GM12892 (cell line): ENCODE results near the gene SIRT7.

ENCODE experiments used
- DNase-seq: peaks from one replicate; pipeline ENCODE4 v3.0.0; 2011; ENCODE audit not compliant: insufficient read length
- FAIRE-seq: peaks from 2 replicates; lab custom pipeline; 2011; peaks lifted over from hg19 to GRCh38; lab: Jason Lieb, UNC
- POLR2A ChIP-seq: IDR thresholded peaks from 2 replicates; pipeline ENCODE4 v1.6.1; 2011; ENCODE audit warnings: low read depth, low read length, control low read depth
- POLR2AphosphoS5 ChIP-seq: IDR thresholded peaks from 2 replicates; pipeline ENCODE4 v1.6.1; 2011; ENCODE audit warnings: low read depth, low read length, control low read depth
- TAF1 ChIP-seq: IDR thresholded peaks from 2 replicates; pipeline ENCODE4 v1.6.1; 2011; ENCODE audit warnings: low read depth, mild to moderate bottlenecking, control low read depth, low read length, borderline replicate concordance

SIRT7 gene

GRCh38 chr17:81910840-81911276 lies 7.1 kb downstream of the SIRT7 start:
- no peak for DNase-seq
- TF ChIP-seq POLR2A, result no peak
- no peak for TF ChIP-seq TAF1
- no peak for TF ChIP-seq POLR2AphosphoS5
- FAIRE-seq, result no peak

- DNase-seq (no peak), FAIRE-seq (no peak)
- TF ChIP-seq POLR2AphosphoS5, result no peak
- no peak for TF ChIP-seq POLR2A
- no peak for TF ChIP-seq TAF1
Measured at GRCh38 chr17:81909966-81910839, 7.8 kb downstream of the SIRT7 start.

GRCh38 chr17:81909231-81909630 lies 8.7 kb downstream of the SIRT7 start:
- DNase-seq (no peak), FAIRE-seq (no peak)
- TF ChIP-seq POLR2AphosphoS5 (no peak), POLR2A (no peak), TAF1 (no peak)

GRCh38 chr17:81908793-81909192 lies 9.2 kb downstream of the SIRT7 start:
- TF ChIP-seq POLR2A (no peak), POLR2AphosphoS5 (no peak), TAF1 (no peak)
- FAIRE-seq (no peak), DNase-seq (no peak)

- TF ChIP-seq POLR2AphosphoS5 (no peak), TAF1 (no peak), POLR2A (no peak)
- FAIRE-seq, result no peak
- no peak for DNase-seq
Measured at GRCh38 chr17:81907219-81908145, 10.5 kb downstream of the SIRT7 start.

GRCh38 chr17:81906476-81907218 lies 11.3 kb downstream of the SIRT7 start:
- no peak for FAIRE-seq
- TF ChIP-seq TAF1 (no peak), POLR2A (no peak), POLR2AphosphoS5 (no peak)
- DNase-seq, result no peak

GRCh38 chr17:81905993-81906392 lies 12.0 kb downstream of the SIRT7 start:
- FAIRE-seq (no peak), DNase-seq (no peak)
- TF ChIP-seq POLR2A (no peak), POLR2AphosphoS5 (no peak), TAF1 (no peak)

- TF ChIP-seq POLR2AphosphoS5, result no peak
- DNase-seq (no peak), FAIRE-seq (no peak)
Measured at GRCh38 chr17:81905424-81905875, 12.5 kb downstream of the SIRT7 start.

- no peak for TF ChIP-seq POLR2AphosphoS5
- FAIRE-seq, result no peak
- no peak for DNase-seq
Measured at GRCh38 chr17:81904600-81905423, 13.2 kb downstream of the SIRT7 start.

- no peak for FAIRE-seq
- TF ChIP-seq TAF1 (no peak), POLR2AphosphoS5 (no peak), POLR2A (no peak)
- no peak for DNase-seq
Measured at GRCh38 chr17:81903896-81904599, 13.9 kb downstream of the SIRT7 start.
